ENCODE measurements around the gene RNF215. TPM values are rescaled to one million over a fixed set of nuclear protein-coding genes. Genes with fewer than 3 reads are reported as not detected.
"Not testable (repeated sequence)": the region's sequence is repeated elsewhere in the genome, so short reads cannot be mapped to it uniquely, and the experiment has no call there.

The RNF215 gene
- total RNA-seq, 1 donor from 2014 or later, result 39.4 TPM

GRCh38 chr22:30338802-30339201 is 48.4 kb downstream of the RNF215 start:
- Mint-ChIP-seq H3K27ac (no peak overlapping the region), H3K36me3 (peaks cover 74% of the 10 kb centered on the region), H3K27me3 (ENCODE audit: low read depth) (no peaks in the 10 kb centered on the region), H3K9me3 (no peaks in the 10 kb centered on the region), H3K4me3 (no peak overlapping the region), H3K4me1 (no peaks in the 10 kb centered on the region)
- DNase-seq (ENCODE audit: low spot score in 2 of 2, unreplicated experiment in 2 of 2), result no peak
- TF ChIP-seq CTCF (IDR thresholded peaks at IDR 0.05; ENCODE audit: unreplicated experiment), result no peak

GRCh38 chr22:30338341-30338740 is 48.9 kb downstream of the RNF215 start:
- not testable (repeated sequence) for DNase-seq (ENCODE audit: low spot score in 2 of 2, unreplicated experiment in 2 of 2); H3K4me1 Mint-ChIP-seq; H3K4me3 Mint-ChIP-seq; H3K27me3 Mint-ChIP-seq (ENCODE audit: low read depth); H3K27ac Mint-ChIP-seq; H3K9me3 Mint-ChIP-seq
- peaks cover 71% of the 10 kb centered on the region for H3K36me3 Mint-ChIP-seq

- no peaks in the 10 kb centered on the region for H3K27me3 Mint-ChIP-seq (ENCODE audit: low read depth)
- no peaks in the 10 kb centered on the region for H3K4me1 Mint-ChIP-seq
- H3K9me3 Mint-ChIP-seq, result no peaks in the 10 kb centered on the region
- no peak overlapping the region for H3K4me3 Mint-ChIP-seq
- no peak overlapping the region for H3K27ac Mint-ChIP-seq
- peaks cover 68% of the 10 kb centered on the region for H3K36me3 Mint-ChIP-seq
- no peak for DNase-seq (ENCODE audit: low spot score in 2 of 2, unreplicated experiment in 2 of 2)
- TF ChIP-seq CTCF (IDR thresholded peaks at IDR 0.05; ENCODE audit: unreplicated experiment), result no peak
Observed at GRCh38 chr22:30337461-30337778, 49.8 kb downstream of the RNF215 start.

- DNase-seq (ENCODE audit: low spot score in 2 of 2, unreplicated experiment in 2 of 2), result no peak
- H3K27ac Mint-ChIP-seq, result no peak overlapping the region
- no peaks in the 10 kb centered on the region for H3K4me1 Mint-ChIP-seq
- peaks cover 62% of the 10 kb centered on the region for H3K36me3 Mint-ChIP-seq
- H3K9me3 Mint-ChIP-seq, result no peaks in the 10 kb centered on the region
- TF ChIP-seq CTCF (IDR thresholded peaks at IDR 0.05; ENCODE audit: unreplicated experiment), result no peak
- no peak overlapping the region for H3K4me3 Mint-ChIP-seq
- no peaks in the 10 kb centered on the region for H3K27me3 Mint-ChIP-seq (ENCODE audit: low read depth)
Observed at GRCh38 chr22:30336752-30337460, 50.3 kb downstream of the RNF215 start.

GRCh38 chr22:30335236-30335635 is 52.0 kb downstream of the RNF215 start:
- Mint-ChIP-seq H3K27me3 (ENCODE audit: low read depth) (no peaks in the 10 kb centered on the region), H3K36me3 (peaks cover 56% of the 10 kb centered on the region), H3K27ac (no peak overlapping the region), H3K4me1 (peaks cover 4% of the 10 kb centered on the region), H3K9me3 (no peaks in the 10 kb centered on the region), H3K4me3 (no peak overlapping the region)
- no peak for DNase-seq (ENCODE audit: low spot score in 2 of 2, unreplicated experiment in 2 of 2)
- no peak for TF ChIP-seq CTCF (IDR thresholded peaks at IDR 0.05; ENCODE audit: unreplicated experiment)

DNA sequence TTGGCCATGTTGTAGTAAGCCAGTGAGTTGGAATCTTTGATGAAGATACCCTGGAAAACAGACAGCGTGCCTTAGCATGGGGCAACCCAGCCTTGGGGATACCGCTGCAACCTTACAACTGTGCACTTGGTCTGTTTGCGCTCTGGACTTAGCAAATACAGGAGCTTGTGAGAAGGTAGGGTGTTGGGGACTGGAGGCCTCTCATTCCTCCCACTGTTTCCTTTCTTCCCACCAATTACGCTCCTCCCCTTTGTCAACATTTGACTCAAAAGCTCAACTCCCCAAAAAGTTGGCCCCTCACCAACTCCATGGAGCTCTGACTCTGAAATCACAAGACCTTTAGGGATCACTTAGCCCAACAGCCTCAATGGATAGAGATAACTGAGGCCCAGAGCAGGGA is 52.6 kb downstream of the RNF215 start:
- H3K27ac Mint-ChIP-seq, result no peak overlapping the region
- no peak for DNase-seq (ENCODE audit: low spot score in 2 of 2, unreplicated experiment in 2 of 2)
- H3K36me3 Mint-ChIP-seq, result peaks cover 52% of the 10 kb centered on the region
- no peak for TF ChIP-seq CTCF (IDR thresholded peaks at IDR 0.05; ENCODE audit: unreplicated experiment)
- H3K4me3 Mint-ChIP-seq, result no peak overlapping the region
- H3K27me3 Mint-ChIP-seq (ENCODE audit: low read depth), result no peaks in the 10 kb centered on the region
- peaks cover 4% of the 10 kb centered on the region for H3K4me1 Mint-ChIP-seq
- H3K9me3 Mint-ChIP-seq, result no peaks in the 10 kb centered on the region

Data from mesothelial cell of epicardium (in vitro differentiated cells).